GM23338 (cell line): ENCODE measurements around the gene ATF7IP.

Source experiments
- CTCF ChIP-seq, 2 experiments: fragments of 200-600 bp in 1 of 2; sonication (generic) in 1 of 2; conservative IDR thresholded peaks; 2 replicates each; pipeline versions ENCODE4 v1.5.1 to v1.6.1; 2016 to 2017; ENCODE audit warnings: antibody characterized with exemption in 2 of 2, low read depth in 2 of 2, mild to moderate bottlenecking in 2 of 2, moderate library complexity in 1 of 2
- EZH2 ChIP-seq: fragments of 200-600 bp; sonication (generic); IDR thresholded peaks from one replicate; pipeline ENCODE4 v1.8.0; 2017; ENCODE audit warnings: antibody characterized with exemption, mild to moderate bottlenecking, low read depth; ENCODE audit not compliant: unreplicated experiment
- NANOG ChIP-seq: IDR thresholded peaks from 2 replicates; pipeline ENCODE4 v1.6.1; 2016; ENCODE audit warnings: antibody characterized with exemption, borderline replicate concordance
- POLR2AphosphoS5 ChIP-seq: IDR thresholded peaks from 2 replicates; pipeline ENCODE4 v1.6.1; 2016; ENCODE audit warnings: antibody characterized with exemption, low read depth
- REST ChIP-seq: IDR thresholded peaks from one replicate; pipeline ENCODE4 v1.6.1; 2018; ENCODE audit warnings: antibody characterized with exemption; ENCODE audit not compliant: unreplicated experiment

- TF ChIP-seq CTCF (conservative IDR thresholded peaks at IDR 0.05; ENCODE audit: low read depth in 2 of 2) = no peak
- TF ChIP-seq EZH2 = no peak
- TF ChIP-seq POLR2AphosphoS5 = no peak
- no peak for TF ChIP-seq NANOG
- TF ChIP-seq REST = no peak
These were observed 21.9 kb downstream of the ATF7IP start for GRCh38 chr12:14387219-14387871.
